ENCODE measurements around the gene SIGLEC15. TPM values are rescaled to one million over a fixed set of nuclear protein-coding genes. Genes with fewer than 3 reads are reported as not detected.

Gene SIGLEC15
- total and polyA plus RNA-seq, 2 donors (not counting 1 experiment from before 2014, with no cell fraction given), result not detected

GRCh38 chr18:45854036-45854586 lies 28.6 kb downstream of the SIGLEC15 start:
- Histone ChIP-seq H3K4me3 (ENCODE audit: control extremely low read depth in 1 of 5, extremely low read depth in 1 of 5, insufficient read depth in 1 of 5, low read depth in 2 of 5, low read length in 4 of 5) (no peak overlapping the region), H3K9ac (ENCODE audit: low read length) (no peak overlapping the region), H3K36me3 (replicated peaks in 1 of 2; ENCODE audit: control extremely low read depth in 1 of 2, control insufficient read depth in 1 of 2, extremely low read depth in 1 of 2, insufficient read depth in 2 of 2, low read length in 1 of 2) (peaks cover 0 to 73% of the 10 kb centered on the region in 2 experiments), H3K4me2 (replicated peaks; ENCODE audit: low read depth, low read length, poor library complexity, severe bottlenecking) (no peak overlapping the region), H4K20me1 (ENCODE audit: control insufficient read depth, insufficient read depth, low read length, poor library complexity, severe bottlenecking) (no peaks in the 10 kb centered on the region), H3K9me3 (ENCODE audit: control extremely low read depth in 1 of 3, control insufficient read depth in 2 of 3, insufficient read depth in 1 of 3, low read length in 2 of 3) (no peaks in the 10 kb centered on the region), H3K79me2 (ENCODE audit: control insufficient read depth, insufficient read depth, low read length) (no peaks in the 10 kb centered on the region), H3K27me3 (replicated peaks in 1 of 4; ENCODE audit: control extremely low read depth in 1 of 4, control insufficient read depth in 3 of 4, insufficient read depth in 4 of 4, low read length in 3 of 4) (no peaks in the 10 kb centered on the region), H2AFZ (ENCODE audit: insufficient read depth, low read depth, low read length, poor library complexity, severe bottlenecking) (no peak overlapping the region), H3K27ac (ENCODE audit: low read length in 2 of 2) (no peak overlapping the region), H3K4me1 (ENCODE audit: control insufficient read depth in 2 of 2, insufficient read depth in 2 of 2, low read length in 2 of 2) (no peaks in the 10 kb centered on the region)
- ATAC-seq (ENCODE audit: low read depth) (no peak), DNase-seq (no peak)
- Mint-ChIP-seq H3K4me1 (peaks cover 1% of the 10 kb centered on the region), H3K4me3 (no peak overlapping the region), H3K27me3 (no peaks in the 10 kb centered on the region), H3K27ac (no peak overlapping the region), H3K9me3 (ENCODE audit: insufficient read depth) (no peaks in the 10 kb centered on the region)
- intact Hi-C loops (cut with micrococcal nuclease), result no loop called here
- TF ChIP-seq, protein P1, sequence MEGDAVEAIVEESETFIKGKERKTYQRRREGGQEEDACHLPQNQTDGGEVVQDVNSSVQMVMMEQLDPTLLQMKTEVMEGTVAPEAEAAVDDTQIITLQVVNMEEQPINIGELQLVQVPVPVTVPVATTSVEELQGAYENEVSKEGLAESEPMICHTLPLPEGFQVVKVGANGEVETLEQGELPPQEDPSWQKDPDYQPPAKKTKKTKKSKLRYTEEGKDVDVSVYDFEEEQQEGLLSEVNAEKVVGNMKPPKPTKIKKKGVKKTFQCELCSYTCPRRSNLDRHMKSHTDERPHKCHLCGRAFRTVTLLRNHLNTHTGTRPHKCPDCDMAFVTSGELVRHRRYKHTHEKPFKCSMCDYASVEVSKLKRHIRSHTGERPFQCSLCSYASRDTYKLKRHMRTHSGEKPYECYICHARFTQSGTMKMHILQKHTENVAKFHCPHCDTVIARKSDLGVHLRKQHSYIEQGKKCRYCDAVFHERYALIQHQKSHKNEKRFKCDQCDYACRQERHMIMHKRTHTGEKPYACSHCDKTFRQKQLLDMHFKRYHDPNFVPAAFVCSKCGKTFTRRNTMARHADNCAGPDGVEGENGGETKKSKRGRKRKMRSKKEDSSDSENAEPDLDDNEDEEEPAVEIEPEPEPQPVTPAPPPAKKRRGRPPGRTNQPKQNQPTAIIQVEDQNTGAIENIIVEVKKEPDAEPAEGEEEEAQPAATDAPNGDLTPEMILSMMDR (IDR thresholded peaks at IDR 0.05), result no peak
- no peak for TF ChIP-seq EZH2 (IDR thresholded peaks at IDR 0.05; ENCODE audit: borderline replicate concordance, insufficient read depth, low read depth, low read length, poor library complexity, severe bottlenecking)
- WGBS (ENCODE audit: insufficient coverage), result 100% methylated on average over 1 of the region's 2 CpGs
- CTCF ChIA-PET, result interaction anchor here (1.3 to 1.5 kb wide), 2 partner anchors 25 to 26 kb away, joined by 4 read pairs; no protein-coding TSS in a partner anchor
- POLR2A ChIA-PET, result no interaction called here

DNA sequence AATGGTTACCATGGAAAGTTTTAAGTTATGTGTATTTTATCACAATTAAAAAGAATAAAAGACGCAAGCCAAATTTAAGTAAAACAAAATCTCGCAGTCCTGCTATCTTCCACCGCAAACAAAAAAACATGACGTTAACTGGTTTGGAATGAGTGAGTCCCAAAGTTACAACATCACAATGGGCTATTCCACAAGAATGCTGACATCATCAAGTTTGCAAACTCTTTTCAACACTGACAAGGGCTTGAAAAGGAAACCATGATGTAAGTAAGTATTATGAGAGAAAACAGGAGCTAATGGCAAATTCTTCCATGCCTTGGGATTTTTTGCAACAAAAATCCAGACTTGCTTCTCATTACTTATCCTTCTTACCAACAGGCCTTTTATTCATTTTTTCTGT lies 31.1 kb downstream of the SIGLEC15 start:
- H3K79me2 ChIP-seq (ENCODE audit: control insufficient read depth, insufficient read depth, low read length), result no peaks in the 10 kb centered on the region
- CTCF ChIA-PET, result interaction anchor here (0.9 to 1.2 kb wide), 3 partner anchors 16 to 28 kb away, joined by 3 read pairs; no protein-coding TSS in a partner anchor
- no peak overlapping the region for H3K27ac Mint-ChIP-seq
- H3K27ac ChIP-seq (ENCODE audit: low read length in 2 of 2), result no peak overlapping the region
- no peak for DNase-seq
- peaks cover 8 to 73% of the 10 kb centered on the region in 2 experiments for H3K36me3 ChIP-seq (replicated peaks in 1 of 2; ENCODE audit: control extremely low read depth in 1 of 2, control insufficient read depth in 1 of 2, extremely low read depth in 1 of 2, insufficient read depth in 2 of 2, low read length in 1 of 2)
- no peak overlapping the region for H2AFZ ChIP-seq (ENCODE audit: insufficient read depth, low read depth, low read length, poor library complexity, severe bottlenecking)
- intact Hi-C loops (cut with micrococcal nuclease), result no loop called here
- H3K4me3 ChIP-seq (ENCODE audit: control extremely low read depth in 1 of 5, extremely low read depth in 1 of 5, insufficient read depth in 1 of 5, low read depth in 2 of 5, low read length in 4 of 5), result no peak overlapping the region
- H3K9ac ChIP-seq (ENCODE audit: low read length), result no peak overlapping the region
- H3K4me3 Mint-ChIP-seq, result no peak overlapping the region
- 100% methylated on average over 2 of the region's 4 CpGs for WGBS (ENCODE audit: insufficient coverage)
- no peaks in the 10 kb centered on the region for H4K20me1 ChIP-seq (ENCODE audit: control insufficient read depth, insufficient read depth, low read length, poor library complexity, severe bottlenecking)
- H3K9me3 Mint-ChIP-seq (ENCODE audit: insufficient read depth), result no peaks in the 10 kb centered on the region
- no peaks in the 10 kb centered on the region for H3K4me1 Mint-ChIP-seq
- H3K4me2 ChIP-seq (replicated peaks; ENCODE audit: low read depth, low read length, poor library complexity, severe bottlenecking), result no peak overlapping the region
- no peak for ATAC-seq (ENCODE audit: low read depth)
- TF ChIP-seq EZH2 (IDR thresholded peaks at IDR 0.05; ENCODE audit: borderline replicate concordance, insufficient read depth, low read depth, low read length, poor library complexity, severe bottlenecking), result no peak
- TF ChIP-seq, protein P1 (IDR thresholded peaks at IDR 0.05), result no peak
- POLR2A ChIA-PET, result no interaction called here
- no peaks in the 10 kb centered on the region for H3K9me3 ChIP-seq (ENCODE audit: control extremely low read depth in 1 of 3, control insufficient read depth in 2 of 3, insufficient read depth in 1 of 3, low read length in 2 of 3)
- no peaks in the 10 kb centered on the region for H3K27me3 ChIP-seq (replicated peaks in 1 of 4; ENCODE audit: control extremely low read depth in 1 of 4, control insufficient read depth in 3 of 4, insufficient read depth in 4 of 4, low read length in 3 of 4)
- H3K4me1 ChIP-seq (ENCODE audit: control insufficient read depth in 2 of 2, insufficient read depth in 2 of 2, low read length in 2 of 2), result no peaks in the 10 kb centered on the region
- H3K27me3 Mint-ChIP-seq, result no peaks in the 10 kb centered on the region
